Measurements from ENCODE around the gene HSD17B14.
"Not testable (repeated sequence)": the region's sequence is repeated elsewhere in the genome, so short reads cannot be mapped to it uniquely, and the experiment has no call there.

Gene HSD17B14

GRCh38 chr19:48796298-48797083 is 39.8 kb downstream of the HSD17B14 start:
- DNase-seq (ENCODE audit: low read depth), result no peak

- no peak for DNase-seq (ENCODE audit: low read depth)
Measured at GRCh38 chr19:48795685-48796070, 40.6 kb downstream of the HSD17B14 start.

DNA sequence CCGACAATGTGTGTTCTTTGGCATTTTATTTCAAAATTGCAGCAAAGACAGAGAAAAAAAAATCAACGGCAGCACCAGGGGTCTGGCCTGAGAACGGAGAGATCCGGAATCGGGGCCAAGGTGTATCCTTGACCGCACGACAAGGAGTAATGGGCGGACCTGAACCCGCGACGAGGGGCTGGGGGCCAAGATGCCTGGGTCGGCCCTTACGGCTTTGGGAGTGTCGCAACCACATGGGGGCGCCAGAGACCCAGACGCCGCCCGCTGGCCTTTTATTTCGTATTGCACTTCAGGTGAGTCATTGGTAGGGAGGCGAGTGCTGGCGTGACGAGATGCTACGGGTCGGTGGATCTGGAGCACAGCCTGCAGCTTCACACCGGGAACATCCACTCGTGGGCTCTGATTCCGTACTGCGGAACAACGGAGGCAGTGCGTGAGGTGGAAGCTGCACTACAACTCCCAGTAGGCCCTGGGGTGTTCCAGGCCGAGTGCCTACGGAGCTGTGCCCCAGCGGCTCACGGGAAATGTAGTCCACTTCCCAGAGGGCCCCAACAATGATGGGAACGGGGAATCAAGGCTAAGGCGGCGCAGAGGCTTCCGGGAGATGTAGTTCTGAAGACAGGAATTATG is 41.1 kb downstream of the HSD17B14 start:
- peak; percentile 76 for DNase-seq (ENCODE audit: low read depth)

GRCh38 chr19:48794291-48794690 is 42.0 kb downstream of the HSD17B14 start:
- no peak for DNase-seq (ENCODE audit: low read depth)

DNA sequence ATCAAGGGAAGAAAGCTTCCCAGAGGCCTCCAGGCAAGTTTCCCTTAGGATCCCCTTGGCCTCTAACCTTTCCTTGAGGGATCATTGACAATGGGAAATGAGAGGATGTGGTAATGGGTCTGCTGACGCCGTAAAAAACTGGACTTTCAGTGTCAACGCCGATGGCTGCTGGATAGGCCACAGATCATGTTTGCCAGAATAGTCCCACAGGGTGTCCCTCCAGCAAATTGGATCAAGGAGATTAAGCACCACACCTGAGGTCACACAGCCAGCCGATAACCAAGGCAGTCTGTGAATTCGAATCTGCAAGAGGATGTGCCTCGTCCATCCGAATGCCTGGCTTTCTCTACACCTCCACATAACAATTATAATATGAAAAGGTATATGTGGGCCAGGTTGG is 43.0 kb downstream of the HSD17B14 start:
- no peak for DNase-seq (ENCODE audit: low read depth)

GRCh38 chr19:48787331-48787730 is 49.0 kb downstream of the HSD17B14 start:
- DNase-seq (ENCODE audit: low read depth), result not testable (repeated sequence)

GRCh38 chr19:48786422-48786821 is 49.9 kb downstream of the HSD17B14 start:
- DNase-seq (ENCODE audit: low read depth), result not testable (repeated sequence)

DNA sequence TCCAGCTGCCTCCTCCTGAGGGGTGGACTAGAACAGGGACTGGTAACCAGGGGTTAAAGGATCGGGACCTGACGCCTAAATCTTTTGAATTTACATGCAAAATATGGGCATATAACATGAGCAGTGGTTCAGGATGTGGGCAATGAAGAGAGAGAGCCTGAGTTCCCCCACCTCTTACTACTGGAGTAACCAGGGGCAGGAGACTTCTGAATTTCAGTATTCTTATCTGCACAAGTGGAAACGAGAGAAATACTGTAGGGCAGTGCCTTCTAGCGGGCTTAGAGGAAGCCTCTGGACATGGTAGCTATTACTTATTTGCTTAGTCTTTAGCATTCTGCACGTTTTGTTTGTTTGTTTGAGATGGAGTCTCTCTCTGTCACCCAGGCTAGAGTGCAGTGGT is 51.8 kb downstream of the HSD17B14 start:
- no peak for DNase-seq (ENCODE audit: low read depth)

DNA sequence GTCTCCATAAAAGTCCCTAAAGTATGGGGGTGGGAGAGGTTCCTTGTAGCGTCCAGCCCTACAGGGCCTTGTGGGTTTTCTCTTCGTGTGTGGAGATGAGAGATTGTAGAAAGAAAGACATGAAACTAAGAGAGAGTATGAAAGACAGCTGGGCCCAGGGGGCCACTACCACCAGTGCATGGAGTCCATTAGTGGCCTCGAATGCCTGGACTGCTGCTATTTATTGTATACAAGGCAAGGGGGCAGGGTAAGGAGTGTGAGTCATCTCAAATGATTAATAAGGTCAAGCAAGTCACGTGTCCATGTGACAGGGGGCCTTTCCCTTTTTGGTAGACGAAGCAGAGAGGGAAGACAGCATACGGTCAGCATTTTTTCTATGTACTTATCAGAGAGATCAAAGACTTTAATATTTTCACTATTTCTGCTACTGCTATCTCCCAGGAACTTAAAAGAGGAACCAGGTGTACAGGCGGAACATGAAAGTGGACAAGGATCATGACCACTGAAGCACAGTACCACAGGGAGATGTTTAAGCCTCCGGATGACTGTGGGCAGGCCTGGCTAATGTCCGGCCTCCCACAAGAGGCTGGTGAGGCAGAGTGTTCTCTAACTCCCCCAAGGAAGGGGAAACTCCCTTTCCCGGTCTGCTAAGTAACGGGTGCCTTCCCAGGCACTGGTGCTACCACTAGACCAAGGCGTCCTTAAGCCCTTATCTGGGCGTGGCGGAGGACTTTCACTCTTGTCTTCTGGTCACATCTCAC is 55.5 kb downstream of the HSD17B14 start:
- no peak for DNase-seq (ENCODE audit: low read depth)

DNA sequence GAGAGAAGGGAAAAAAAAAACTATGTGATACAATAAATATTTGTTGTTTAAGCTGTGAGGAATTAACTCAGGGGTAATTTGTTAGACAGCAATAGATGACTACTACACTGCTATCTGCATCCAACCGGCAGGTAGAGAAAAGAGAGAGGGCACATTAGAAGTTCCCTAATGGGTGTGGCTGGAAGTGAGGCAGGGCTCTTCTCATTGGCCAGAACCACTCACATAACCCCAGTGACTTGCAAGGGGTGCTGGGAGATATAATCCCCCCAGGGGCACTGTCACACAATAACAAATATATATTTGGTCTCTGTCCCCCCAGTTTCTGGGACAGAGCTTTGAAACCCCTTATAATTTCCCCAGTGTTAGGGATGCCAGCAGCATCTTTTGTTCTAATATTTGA is 56.7 kb downstream of the HSD17B14 start:
- no peak for DNase-seq (ENCODE audit: low read depth)

DNA sequence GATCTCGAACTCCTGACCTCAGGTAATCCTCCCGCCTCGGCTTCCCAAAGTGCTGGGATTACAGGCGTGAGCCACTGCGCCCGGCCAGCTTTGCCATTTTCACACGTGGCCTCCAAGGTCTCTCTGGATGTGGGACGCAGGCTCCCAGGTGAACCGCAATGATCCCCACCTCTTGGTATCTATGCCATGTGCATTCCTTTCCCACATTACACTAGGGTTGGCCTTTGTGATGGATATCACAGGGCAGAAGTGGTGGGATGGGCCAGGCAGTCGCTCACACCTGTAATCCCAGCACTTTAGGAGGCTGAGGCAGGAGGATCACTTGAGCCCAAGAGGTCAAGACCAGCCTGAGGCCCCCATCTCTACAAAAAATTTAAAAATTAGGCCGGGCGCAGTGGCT is 58.6 kb downstream of the HSD17B14 start:
- no peak for DNase-seq (ENCODE audit: low read depth)

DNA sequence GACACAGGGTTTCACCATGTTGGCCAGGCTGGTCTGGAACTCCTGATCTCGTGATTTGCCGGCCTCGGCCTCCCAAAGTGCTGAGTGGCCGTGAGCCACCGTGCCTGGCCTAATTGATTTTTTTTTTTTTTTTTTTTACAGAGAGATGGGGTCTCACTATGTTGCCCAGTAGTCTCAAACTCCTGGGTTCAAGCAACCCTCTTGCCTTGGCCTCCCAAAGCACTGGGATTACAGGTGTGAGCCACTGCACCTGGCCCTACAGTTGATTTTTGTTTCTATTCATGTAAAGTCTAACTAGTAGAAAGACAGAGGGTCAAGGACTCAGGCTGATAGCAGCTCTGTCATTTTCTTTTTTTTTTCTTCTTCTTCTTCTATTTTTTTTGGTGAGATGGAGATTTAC is 59.2 kb downstream of the HSD17B14 start:
- no peak for DNase-seq (ENCODE audit: low read depth)

DNA sequence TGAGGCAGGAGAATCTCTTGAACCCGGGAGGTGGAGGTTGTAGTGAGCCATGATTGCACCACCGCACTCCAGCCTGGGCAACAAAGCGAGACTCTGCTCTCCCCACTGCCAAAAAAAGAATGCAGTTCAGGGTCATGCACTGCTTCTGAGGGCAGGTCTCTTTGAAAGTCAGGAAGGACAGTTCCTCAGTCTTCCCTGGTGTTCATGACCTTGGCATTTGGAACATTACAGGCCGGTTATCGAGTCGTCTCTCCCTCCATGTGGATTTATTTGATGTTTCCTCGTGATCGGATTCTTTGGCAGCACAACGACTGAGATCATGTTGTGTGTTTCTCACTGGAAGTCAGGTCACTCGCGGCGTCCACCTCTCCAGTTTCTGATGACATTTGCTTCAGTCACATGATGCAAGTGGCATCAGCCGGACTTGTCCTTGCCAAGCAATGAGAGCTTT is 63.8 kb downstream of the HSD17B14 start:
- no peak for DNase-seq (ENCODE audit: low read depth)

GRCh38 chr19:48770734-48771472 is 65.4 kb downstream of the HSD17B14 start:
- no peak for DNase-seq (ENCODE audit: low read depth)

DNA sequence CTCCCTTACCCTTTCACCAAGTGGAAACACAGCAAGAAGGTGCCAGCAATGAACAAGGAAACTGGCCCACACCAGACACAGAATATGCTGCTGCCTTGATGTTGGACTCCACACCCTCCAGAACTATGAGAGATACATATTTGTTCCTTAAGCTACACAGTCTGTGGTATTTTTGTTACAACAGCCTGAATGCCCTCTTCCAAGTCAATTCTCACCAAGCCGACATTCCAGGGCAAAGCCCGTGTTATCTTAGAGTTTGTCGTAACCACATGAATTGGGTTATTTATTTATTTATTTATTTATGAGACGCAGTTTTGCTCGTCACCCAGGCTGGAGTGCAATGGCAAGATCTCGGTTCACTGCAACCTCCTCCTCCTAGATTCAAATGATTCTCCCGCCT is 66.0 kb downstream of the HSD17B14 start:
- DNase-seq (ENCODE audit: low read depth), result no peak

DNA sequence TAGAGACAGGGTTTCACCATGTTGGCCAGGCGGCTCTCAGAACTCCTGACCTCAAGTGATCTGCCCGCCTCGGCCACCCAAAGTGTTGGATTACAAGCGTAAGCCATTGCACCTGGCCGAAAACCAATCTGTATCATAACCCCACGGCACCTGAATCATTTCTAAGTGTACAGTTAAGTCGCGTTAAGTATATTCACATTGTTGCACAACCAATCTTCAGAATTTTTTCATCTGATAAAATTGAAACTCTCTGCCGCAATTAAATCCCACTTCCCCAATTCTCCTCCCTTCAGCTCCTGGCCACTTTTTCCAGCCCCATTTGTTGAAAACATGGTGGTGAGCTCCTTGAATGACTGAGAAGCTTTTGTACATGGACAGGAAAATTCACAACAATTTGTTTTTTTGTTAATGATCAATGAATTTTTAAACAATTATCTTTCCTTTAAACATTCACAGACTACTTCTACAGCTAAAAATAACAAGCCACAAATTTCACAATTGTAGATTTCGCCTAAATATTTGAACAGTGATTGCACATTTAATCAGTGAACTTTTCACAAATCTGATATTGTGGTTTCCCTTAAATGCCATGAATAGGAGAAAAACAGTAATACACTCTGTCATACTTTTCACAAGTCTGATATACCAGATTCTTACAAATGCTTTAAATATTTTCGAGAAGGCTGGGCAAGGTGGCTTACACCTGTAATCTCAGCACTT is 67.1 kb downstream of the HSD17B14 start:
- no peak for DNase-seq (ENCODE audit: low read depth)

GRCh38 chr19:48768171-48768753 is 68.0 kb downstream of the HSD17B14 start:
- not testable (repeated sequence) for DNase-seq (ENCODE audit: low read depth)

- not testable (repeated sequence) for DNase-seq (ENCODE audit: low read depth)
Measured at GRCh38 chr19:48765816-48766215, 70.5 kb downstream of the HSD17B14 start.

Measured in activated T-cell treated with anti-CD3 and anti-CD28 coated beads for 24 hours (primary cell).